Measurements from ENCODE around the gene EIF4G2. TPM values are rescaled to one million over a fixed set of nuclear protein-coding genes. Genes with fewer than 3 reads are reported as not detected.

Gene EIF4G2
- total and polyA plus RNA-seq, 2 experiments from 2014 or later, result 503 to 638 TPM

GRCh38 chr11:10778217-10778970 is 30.3 kb downstream of the EIF4G2 start:
- Histone ChIP-seq H3K4me2 (peak overlapping the region; percentile 45), H4K20me1 (ENCODE audit: insufficient read depth, poor library complexity, severe bottlenecking) (no peaks in the 10 kb centered on the region), H3K79me2 (no peaks in the 10 kb centered on the region), H2AFZ (no peak overlapping the region), H3K9me3 (ENCODE audit: low read depth) (no peaks in the 10 kb centered on the region), H3K27ac (peak overlapping the region; percentile 83), H3K4me1 (ENCODE audit: insufficient read depth) (peaks cover 10% of the 10 kb centered on the region), H3K27me3 (no peaks in the 10 kb centered on the region), H3K36me3 (replicated peaks; ENCODE audit: insufficient read depth, low read depth) (no peaks in the 10 kb centered on the region), H3K4me3 (no peak overlapping the region), H3K9me2 (replicated peaks; ENCODE audit: insufficient read depth) (no peaks in the 10 kb centered on the region)
- DNase-seq (ENCODE audit: low spot score), result peak; percentile 57
- TF ChIP-seq EZH2phosphoT487 (IDR thresholded peaks at IDR 0.05; ENCODE audit: low read depth, severe bottlenecking, unreplicated experiment) (no peak), CTCF (IDR thresholded peaks at IDR 0.05; ENCODE audit: poor library complexity) (no peak), EZH2 (IDR thresholded peaks at IDR 0.05; ENCODE audit: borderline replicate concordance) (no peak)
- WGBS (ENCODE audit: low lambda C conversion rate, missing lambda C conversion rate), result 43% methylated on average over 13 of the region's 13 CpGs

GRCh38 chr11:10777806-10778205 is 30.9 kb downstream of the EIF4G2 start:
- Histone ChIP-seq H3K9me2 (replicated peaks; ENCODE audit: insufficient read depth) (no peaks in the 10 kb centered on the region), H3K79me2 (no peaks in the 10 kb centered on the region), H3K27ac (peak overlapping the region; percentile 83), H3K4me3 (no peak overlapping the region), H4K20me1 (ENCODE audit: insufficient read depth, poor library complexity, severe bottlenecking) (no peaks in the 10 kb centered on the region), H2AFZ (no peak overlapping the region), H3K4me2 (no peak overlapping the region), H3K36me3 (replicated peaks; ENCODE audit: insufficient read depth, low read depth) (no peaks in the 10 kb centered on the region), H3K27me3 (no peaks in the 10 kb centered on the region), H3K4me1 (ENCODE audit: insufficient read depth) (peaks cover 10% of the 10 kb centered on the region), H3K9me3 (ENCODE audit: low read depth) (no peaks in the 10 kb centered on the region)
- no peak for TF ChIP-seq EZH2phosphoT487 (IDR thresholded peaks at IDR 0.05; ENCODE audit: low read depth, severe bottlenecking, unreplicated experiment)
- TF ChIP-seq CTCF (IDR thresholded peaks at IDR 0.05; ENCODE audit: poor library complexity), result no peak
- no peak for TF ChIP-seq EZH2 (IDR thresholded peaks at IDR 0.05; ENCODE audit: borderline replicate concordance)
- WGBS (ENCODE audit: low lambda C conversion rate, missing lambda C conversion rate), result 81% methylated on average over 6 of the region's 6 CpGs
- no peak for DNase-seq (ENCODE audit: low spot score)

- H3K9me3 ChIP-seq (ENCODE audit: low read depth), result no peaks in the 10 kb centered on the region
- H3K4me1 ChIP-seq (ENCODE audit: insufficient read depth), result peaks cover 10% of the 10 kb centered on the region
- H3K4me2 ChIP-seq, result no peak overlapping the region
- H3K27ac ChIP-seq, result peak overlapping the region; percentile 83
- 87% methylated on average over 3 of the region's 3 CpGs for WGBS (ENCODE audit: low lambda C conversion rate, missing lambda C conversion rate)
- DNase-seq (ENCODE audit: low spot score), result no peak
- TF ChIP-seq EZH2 (IDR thresholded peaks at IDR 0.05; ENCODE audit: borderline replicate concordance) (no peak), CTCF (IDR thresholded peaks at IDR 0.05; ENCODE audit: poor library complexity) (no peak), EZH2phosphoT487 (IDR thresholded peaks at IDR 0.05; ENCODE audit: low read depth, severe bottlenecking, unreplicated experiment) (no peak)
- H3K4me3 ChIP-seq, result no peak overlapping the region
- H4K20me1 ChIP-seq (ENCODE audit: insufficient read depth, poor library complexity, severe bottlenecking), result no peaks in the 10 kb centered on the region
- no peaks in the 10 kb centered on the region for H3K27me3 ChIP-seq
- H3K36me3 ChIP-seq (replicated peaks; ENCODE audit: insufficient read depth, low read depth), result no peaks in the 10 kb centered on the region
- no peaks in the 10 kb centered on the region for H3K79me2 ChIP-seq
- no peaks in the 10 kb centered on the region for H3K9me2 ChIP-seq (replicated peaks; ENCODE audit: insufficient read depth)
- H2AFZ ChIP-seq, result no peak overlapping the region
Measured at GRCh38 chr11:10777393-10777793, 31.3 kb downstream of the EIF4G2 start.
